Colonic mucosa (tissue), 4 donors: Measurements from ENCODE around the gene MICAL3. TPM values are rescaled to one million over a fixed set of nuclear protein-coding genes. Genes with fewer than 3 reads are reported as not detected.

Experiments used
- DNase-seq: peaks from one replicate; pipeline ENCODE4 v3.0.0-alpha.2; 2020
- H3K27ac ChIP-seq: fragments of 200-600 bp; one replicate; pipeline ENCODE4 v1.8.0; 2021
- H3K27me3 ChIP-seq: fragments of 200-600 bp; one replicate; pipeline ENCODE4 v1.8.0; 2021
- H3K36me3 ChIP-seq: fragments of 200-600 bp; one replicate; pipeline ENCODE4 v1.8.0; 2021
- H3K4me1 ChIP-seq: fragments of 200-600 bp; one replicate; pipeline ENCODE4 v1.8.0; 2021; ENCODE audit warnings: mild to moderate bottlenecking
- H3K4me3 ChIP-seq: fragments of 200-600 bp; one replicate; pipeline ENCODE4 v1.8.0; 2021
- H3K9ac ChIP-seq, 2 donors: one replicate each; pipeline ENCODE4 v1.7.0; 2013; ENCODE audit warnings: control low read depth in 2 of 2, low read depth in 2 of 2, low read length in 2 of 2
- H3K9me3 ChIP-seq: fragments of 200-600 bp; one replicate; pipeline ENCODE4 v1.8.0; 2021
- intact Hi-C: fragments of 100-400 bp; cut with DNase I; formaldehyde crosslinking; loops from one replicate; pipeline ENCODE4 v1.14.1; 2022
- total RNA-seq, 2 donors: library from RNA; stranded (reverse); fragmentation: NEBNext Ultra II Directional in 1 of 2; extraction: Animal tissue kit (Norgen Biotek cat#: 25700) in 1 of 2; gene quantifications; one replicate each; pipeline ENCODE4 v1.2.1, GENCODE V29; 2021
- TF ChIP-seq, protein P1 (sequence below): fragments of 200-600 bp; IDR thresholded peaks from one replicate; pipeline ENCODE4 v1.8.0; 2022; ENCODE audit warnings: antibody characterized with exemption, mild to moderate bottlenecking
- donor health status: healthy.
- donor health status: DM: no; HTN: no; CAD: no.
- donor health status: DM: no; HTN: no; CAD: no.

The MICAL3 gene
- total RNA-seq, 2 donors from 2014 or later = 72.5 to 84.5 TPM

DNA sequence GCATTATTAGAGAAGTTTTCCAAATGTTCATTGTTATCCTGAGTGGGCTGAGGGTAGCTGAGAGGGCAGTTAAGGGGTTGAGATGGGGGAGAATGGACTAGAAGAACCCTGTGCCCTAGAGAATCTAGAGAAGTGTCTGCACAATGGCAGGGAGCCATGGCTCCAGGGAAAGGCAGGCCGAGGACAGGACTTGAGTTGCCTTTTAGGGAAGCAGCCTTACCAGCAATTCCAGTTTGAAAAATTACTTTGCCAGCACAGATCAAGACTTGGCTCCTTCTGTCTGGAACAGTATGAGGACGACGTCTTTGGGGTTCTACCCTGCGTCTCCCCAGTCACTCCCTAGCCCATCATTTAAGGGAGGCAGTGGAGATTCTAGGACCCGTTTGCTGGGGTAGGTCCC lies 25.7 kb upstream of the MICAL3 start:
- intact Hi-C loops = no loop called here
- Histone ChIP-seq H3K36me3 (no peaks in the 10 kb centered on the region), H3K4me1 (peaks cover 2% of the 10 kb centered on the region), H3K9me3 (no peaks in the 10 kb centered on the region), H3K9ac (no peak overlapping the region), H3K4me3 (no peak overlapping the region), H3K27ac (no peak overlapping the region), H3K27me3 (no peaks in the 10 kb centered on the region)
- TF ChIP-seq, protein P1, sequence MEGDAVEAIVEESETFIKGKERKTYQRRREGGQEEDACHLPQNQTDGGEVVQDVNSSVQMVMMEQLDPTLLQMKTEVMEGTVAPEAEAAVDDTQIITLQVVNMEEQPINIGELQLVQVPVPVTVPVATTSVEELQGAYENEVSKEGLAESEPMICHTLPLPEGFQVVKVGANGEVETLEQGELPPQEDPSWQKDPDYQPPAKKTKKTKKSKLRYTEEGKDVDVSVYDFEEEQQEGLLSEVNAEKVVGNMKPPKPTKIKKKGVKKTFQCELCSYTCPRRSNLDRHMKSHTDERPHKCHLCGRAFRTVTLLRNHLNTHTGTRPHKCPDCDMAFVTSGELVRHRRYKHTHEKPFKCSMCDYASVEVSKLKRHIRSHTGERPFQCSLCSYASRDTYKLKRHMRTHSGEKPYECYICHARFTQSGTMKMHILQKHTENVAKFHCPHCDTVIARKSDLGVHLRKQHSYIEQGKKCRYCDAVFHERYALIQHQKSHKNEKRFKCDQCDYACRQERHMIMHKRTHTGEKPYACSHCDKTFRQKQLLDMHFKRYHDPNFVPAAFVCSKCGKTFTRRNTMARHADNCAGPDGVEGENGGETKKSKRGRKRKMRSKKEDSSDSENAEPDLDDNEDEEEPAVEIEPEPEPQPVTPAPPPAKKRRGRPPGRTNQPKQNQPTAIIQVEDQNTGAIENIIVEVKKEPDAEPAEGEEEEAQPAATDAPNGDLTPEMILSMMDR = no peak
- no peak for DNase-seq

DNA sequence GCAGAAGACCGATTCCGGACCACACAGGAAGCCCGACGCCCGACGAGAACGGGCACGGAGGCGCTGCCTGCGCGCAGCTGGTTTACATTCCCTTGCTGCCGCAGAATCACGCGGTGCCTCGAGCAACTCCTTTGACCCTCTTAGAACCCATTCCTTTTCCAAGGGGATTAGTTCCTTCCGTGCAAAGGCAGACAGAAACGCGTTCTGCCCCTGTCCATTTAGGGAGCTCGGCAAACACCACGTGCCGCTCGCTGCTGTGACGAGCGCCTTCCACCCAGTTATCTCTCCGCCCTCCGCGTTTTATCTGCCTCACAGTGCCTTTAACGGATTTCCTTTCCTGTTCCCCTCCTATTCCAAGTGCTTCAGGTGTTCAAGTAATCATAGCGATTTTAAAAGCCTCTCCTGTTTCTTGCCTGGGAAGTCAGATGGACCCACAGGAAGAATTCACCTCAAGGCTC lies 24.1 kb upstream of the MICAL3 start:
- no peaks in the 10 kb centered on the region for H3K36me3 ChIP-seq

DNA sequence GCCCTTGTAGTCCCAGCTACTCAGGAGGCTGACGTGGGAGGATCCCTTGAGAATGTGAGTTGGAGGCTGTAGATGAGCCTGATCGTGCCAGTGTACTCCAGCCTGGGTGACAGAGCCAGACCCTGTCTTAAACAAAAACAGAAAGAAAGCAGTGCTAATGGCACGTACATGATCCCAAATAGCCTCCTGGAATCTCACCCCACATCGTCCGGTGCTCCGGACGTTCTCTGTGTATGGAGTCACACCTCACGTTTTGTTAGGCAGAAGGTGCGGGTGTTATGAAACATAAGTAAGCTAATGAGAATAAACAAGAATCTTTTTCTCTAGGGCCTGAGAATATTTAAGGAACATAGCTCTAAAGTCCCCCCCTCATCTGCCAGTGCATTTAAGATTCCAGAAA lies 23.7 kb upstream of the MICAL3 start:
- intact Hi-C loops = no loop called here
- Histone ChIP-seq H3K4me3 (no peak overlapping the region), H3K9ac (peak overlapping the region in 1 of 2 donors; percentile 35), H3K36me3 (no peaks in the 10 kb centered on the region), H3K9me3 (no peaks in the 10 kb centered on the region), H3K4me1 (peaks cover 4% of the 10 kb centered on the region), H3K27me3 (no peaks in the 10 kb centered on the region), H3K27ac (peak overlapping the region; percentile 36)
- TF ChIP-seq, protein P1 = no peak
- no peak for DNase-seq

More for the DNA sequence above, 24.1 kb upstream of the MICAL3 start:
- intact Hi-C loops = no loop called here
- no peaks in the 10 kb centered on the region for H3K9me3 ChIP-seq
- H3K27me3 ChIP-seq = no peaks in the 10 kb centered on the region
- no peak overlapping the region for H3K4me3 ChIP-seq
- TF ChIP-seq, protein P1 = no peak
- H3K27ac ChIP-seq = peak overlapping the region; percentile 36
- H3K4me1 ChIP-seq = peaks cover 4% of the 10 kb centered on the region
- peak overlapping the region in 1 of 2 donors; percentile 35 for H3K9ac ChIP-seq
- DNase-seq = peak; percentile 36

DNA sequence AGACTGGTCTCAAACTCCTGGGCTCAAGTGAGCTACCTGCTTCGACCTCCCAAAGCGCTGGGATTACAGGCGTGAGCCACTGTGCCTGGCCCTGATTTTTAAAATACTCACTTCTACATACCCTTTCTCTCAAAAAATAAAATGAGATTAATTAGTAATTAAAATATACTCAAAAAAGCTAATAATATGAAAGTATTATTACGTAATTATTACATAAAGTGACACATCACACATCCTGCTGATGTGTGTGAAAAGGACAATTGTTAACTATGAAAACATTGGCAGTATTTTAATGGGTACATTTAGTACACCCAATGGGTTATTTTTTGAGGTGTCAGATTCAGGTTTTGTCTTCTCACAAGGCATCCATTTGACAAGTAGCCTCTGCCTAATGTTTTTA lies 21.4 kb upstream of the MICAL3 start:
- Histone ChIP-seq H3K4me1 (peaks cover 4% of the 10 kb centered on the region), H3K9me3 (no peaks in the 10 kb centered on the region), H3K9ac (no peak overlapping the region), H3K4me3 (no peak overlapping the region), H3K36me3 (no peaks in the 10 kb centered on the region), H3K27ac (no peak overlapping the region), H3K27me3 (no peaks in the 10 kb centered on the region)
- no peak for DNase-seq
- intact Hi-C loops = no loop called here
- TF ChIP-seq, protein P1 = no peak

DNA sequence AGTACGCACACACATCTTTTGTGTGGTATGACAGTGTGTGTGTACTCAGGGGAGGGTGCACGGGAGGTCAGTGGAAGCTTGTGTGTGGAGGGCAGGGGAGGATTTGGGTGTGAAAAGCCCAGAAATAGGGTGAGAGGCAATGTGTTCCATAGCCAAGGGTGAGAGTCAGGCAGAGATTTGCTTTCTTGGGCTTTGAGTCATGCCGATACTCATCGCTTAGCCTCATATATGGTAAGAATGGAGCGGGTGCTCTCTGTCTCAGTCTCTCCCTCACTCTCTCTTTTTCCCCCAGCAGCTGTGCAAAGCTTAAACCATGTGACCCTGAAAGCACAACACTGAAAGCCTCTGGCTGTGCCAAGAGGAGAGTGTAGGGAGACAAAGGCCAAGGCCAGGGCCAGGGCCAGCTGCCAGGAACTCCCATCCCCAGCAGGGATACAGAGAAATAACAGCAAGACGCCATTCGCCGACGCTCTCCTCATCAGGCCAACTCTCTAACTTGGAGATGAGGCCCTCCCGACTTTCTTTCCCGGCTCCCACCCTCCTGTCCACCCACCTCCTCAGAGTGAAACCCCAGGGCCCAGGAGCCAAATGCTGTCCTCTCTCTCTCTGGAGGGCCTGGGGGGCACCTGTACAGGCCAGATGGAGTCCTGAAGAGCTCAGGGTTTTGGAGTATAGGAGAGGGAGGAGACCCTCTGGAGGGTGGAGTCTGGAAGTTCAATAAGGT lies 20.3 kb upstream of the MICAL3 start:
- TF ChIP-seq, protein P1 = no peak
- intact Hi-C loops = no loop called here
- peak; percentile 50 for DNase-seq
- H3K27me3 ChIP-seq = no peaks in the 10 kb centered on the region
- H3K9me3 ChIP-seq = no peaks in the 10 kb centered on the region
- H3K27ac ChIP-seq = no peak overlapping the region
- H3K9ac ChIP-seq = no peak overlapping the region
- H3K4me1 ChIP-seq = peaks cover 4% of the 10 kb centered on the region
- H3K4me3 ChIP-seq = no peak overlapping the region
- H3K36me3 ChIP-seq = no peaks in the 10 kb centered on the region
